Type B pancreatic cell (in vitro differentiated cells): ENCODE data around the gene ZDHHC11B. TPM values are rescaled to one million over a fixed set of nuclear protein-coding genes. Genes with fewer than 3 reads are reported as not detected.
"Not testable (repeated sequence)": the region's sequence is repeated elsewhere in the genome, so short reads cannot be mapped to it uniquely, and the experiment has no call there.

Experiments used
- DNase-seq: peaks from one replicate; pipeline ENCODE4 v3.0.0; 2021; ENCODE audit warnings: mixed read lengths; ENCODE audit not compliant: unreplicated experiment; ENCODE audit errors: extremely low spot score
- H3K27ac Mint-ChIP-seq: 2 replicates; pipeline ENCODE4 v1.8.0; 2021; ENCODE audit warnings: mild to moderate bottlenecking, mixed read lengths
- H3K27me3 Mint-ChIP-seq: 2 replicates; pipeline ENCODE4 v1.8.0; 2021; ENCODE audit warnings: mixed read lengths
- H3K36me3 Mint-ChIP-seq: 2 replicates; pipeline ENCODE4 v1.8.0; 2021; ENCODE audit warnings: mixed read lengths
- H3K4me1 Mint-ChIP-seq: one replicate; pipeline ENCODE4 v1.8.0; 2021; ENCODE audit warnings: mixed read lengths; ENCODE audit not compliant: unreplicated experiment
- H3K4me3 Mint-ChIP-seq: 2 replicates; pipeline ENCODE4 v1.8.0; 2021; ENCODE audit warnings: mild to moderate bottlenecking, mixed read lengths
- H3K9me3 Mint-ChIP-seq: 2 replicates; pipeline ENCODE4 v1.8.0; 2021; ENCODE audit warnings: mixed read lengths
- total RNA-seq: library from RNA; stranded (reverse); gene quantifications from 2 replicates; pipeline ENCODE4 v1.2.1, GENCODE V29; 2021; ENCODE audit warnings: low replicate concordance
- TF ChIP-seq, protein P1 (sequence below): fragments of 200-600 bp; sonication (generic); conservative IDR thresholded peaks from 2 replicates; pipeline ENCODE4 v1.5.0; 2021; ENCODE audit warnings: antibody characterized with exemption, mild to moderate bottlenecking

Gene ZDHHC11B
- total RNA-seq, 1 donor from 2014 or later = 4.0 TPM

DNA sequence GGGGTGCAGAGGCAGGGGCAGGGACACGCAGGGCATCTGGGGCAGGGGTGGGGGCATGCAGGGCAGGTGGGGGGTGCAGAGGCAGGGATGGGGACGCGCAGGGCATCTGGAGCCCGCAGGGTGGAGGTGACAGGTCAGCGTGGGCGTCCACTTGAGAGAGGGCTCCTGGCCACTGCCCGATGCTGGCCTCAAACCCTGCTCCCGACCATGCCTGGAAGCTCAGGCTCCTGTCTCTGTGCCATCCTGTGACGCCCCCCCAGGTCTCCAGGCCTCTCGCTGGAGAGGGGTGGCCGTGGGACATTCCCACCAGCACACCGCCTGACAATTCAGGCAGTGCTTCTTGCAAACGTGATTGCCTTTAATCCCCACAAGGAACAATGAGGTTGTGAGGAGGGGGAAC is 33.0 kb downstream of the ZDHHC11B start:
- Mint-ChIP-seq H3K9me3 (no peaks in the 10 kb centered on the region), H3K27me3 (peaks cover 4% of the 10 kb centered on the region), H3K27ac (no peak overlapping the region), H3K36me3 (no peaks in the 10 kb centered on the region), H3K4me1 (peaks cover 4% of the 10 kb centered on the region), H3K4me3 (no peak overlapping the region)
- TF ChIP-seq, protein P1, sequence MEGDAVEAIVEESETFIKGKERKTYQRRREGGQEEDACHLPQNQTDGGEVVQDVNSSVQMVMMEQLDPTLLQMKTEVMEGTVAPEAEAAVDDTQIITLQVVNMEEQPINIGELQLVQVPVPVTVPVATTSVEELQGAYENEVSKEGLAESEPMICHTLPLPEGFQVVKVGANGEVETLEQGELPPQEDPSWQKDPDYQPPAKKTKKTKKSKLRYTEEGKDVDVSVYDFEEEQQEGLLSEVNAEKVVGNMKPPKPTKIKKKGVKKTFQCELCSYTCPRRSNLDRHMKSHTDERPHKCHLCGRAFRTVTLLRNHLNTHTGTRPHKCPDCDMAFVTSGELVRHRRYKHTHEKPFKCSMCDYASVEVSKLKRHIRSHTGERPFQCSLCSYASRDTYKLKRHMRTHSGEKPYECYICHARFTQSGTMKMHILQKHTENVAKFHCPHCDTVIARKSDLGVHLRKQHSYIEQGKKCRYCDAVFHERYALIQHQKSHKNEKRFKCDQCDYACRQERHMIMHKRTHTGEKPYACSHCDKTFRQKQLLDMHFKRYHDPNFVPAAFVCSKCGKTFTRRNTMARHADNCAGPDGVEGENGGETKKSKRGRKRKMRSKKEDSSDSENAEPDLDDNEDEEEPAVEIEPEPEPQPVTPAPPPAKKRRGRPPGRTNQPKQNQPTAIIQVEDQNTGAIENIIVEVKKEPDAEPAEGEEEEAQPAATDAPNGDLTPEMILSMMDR = no peak
- DNase-seq = no peak

DNA sequence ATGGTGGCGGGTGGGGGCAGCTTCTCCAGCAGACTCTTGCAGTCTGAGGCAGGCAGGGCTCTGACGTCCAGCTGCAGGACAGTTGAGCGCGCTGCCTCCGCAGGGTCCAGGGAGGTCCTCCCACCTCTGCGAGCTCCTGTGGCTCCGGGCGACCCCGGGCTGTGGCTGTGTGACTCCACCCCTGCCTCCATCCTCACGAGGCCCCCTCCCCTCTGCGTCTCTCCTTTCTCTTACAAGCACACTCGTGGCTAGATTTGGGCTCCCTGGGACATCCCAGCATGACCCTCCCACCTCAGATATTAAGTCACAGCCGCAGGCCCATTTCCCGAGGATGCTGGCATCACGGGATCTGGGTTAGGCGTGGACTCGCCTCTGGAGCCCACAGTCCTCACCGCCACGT is 34.3 kb downstream of the ZDHHC11B start:
- DNase-seq, H3K9me3 Mint-ChIP-seq, H3K4me3 Mint-ChIP-seq, H3K4me1 Mint-ChIP-seq, H3K27ac Mint-ChIP-seq, H3K36me3 Mint-ChIP-seq, H3K27me3 Mint-ChIP-seq: not testable (repeated sequence)

DNA sequence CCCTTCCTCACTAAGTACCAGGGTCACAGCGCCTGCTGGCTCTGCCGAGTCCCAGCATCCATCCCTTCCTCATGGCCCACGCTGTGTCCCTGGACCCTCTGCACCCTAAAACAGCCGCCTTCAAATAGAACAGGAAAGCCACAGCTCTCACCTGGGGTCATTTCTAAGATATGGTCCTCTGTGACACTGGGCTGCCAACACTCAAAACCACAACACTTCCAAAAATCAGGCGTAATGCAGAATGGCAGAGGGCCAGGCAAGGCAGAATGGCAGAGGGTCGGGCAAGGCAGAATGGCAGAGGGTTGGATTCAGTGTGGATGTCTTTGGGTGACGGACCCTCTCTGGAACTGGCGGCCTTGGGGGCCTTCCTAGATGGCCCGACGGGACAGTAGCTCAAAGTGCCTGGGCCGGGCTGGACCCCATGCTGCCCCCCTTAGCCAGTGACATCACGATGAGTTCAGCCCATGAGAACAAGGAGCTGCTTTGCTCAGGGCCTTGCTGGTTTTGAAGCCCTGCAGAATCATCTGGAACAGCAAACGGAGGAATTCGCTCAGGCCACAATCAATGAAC is 35.3 kb downstream of the ZDHHC11B start:
- H3K27me3 Mint-ChIP-seq = peaks cover 1% of the 10 kb centered on the region
- H3K4me1 Mint-ChIP-seq = no peaks in the 10 kb centered on the region
- H3K4me3 Mint-ChIP-seq = no peak overlapping the region
- H3K9me3 Mint-ChIP-seq = no peaks in the 10 kb centered on the region
- no peaks in the 10 kb centered on the region for H3K36me3 Mint-ChIP-seq
- no peak overlapping the region for H3K27ac Mint-ChIP-seq
- TF ChIP-seq, protein P1 = no peak
- no peak for DNase-seq

DNA sequence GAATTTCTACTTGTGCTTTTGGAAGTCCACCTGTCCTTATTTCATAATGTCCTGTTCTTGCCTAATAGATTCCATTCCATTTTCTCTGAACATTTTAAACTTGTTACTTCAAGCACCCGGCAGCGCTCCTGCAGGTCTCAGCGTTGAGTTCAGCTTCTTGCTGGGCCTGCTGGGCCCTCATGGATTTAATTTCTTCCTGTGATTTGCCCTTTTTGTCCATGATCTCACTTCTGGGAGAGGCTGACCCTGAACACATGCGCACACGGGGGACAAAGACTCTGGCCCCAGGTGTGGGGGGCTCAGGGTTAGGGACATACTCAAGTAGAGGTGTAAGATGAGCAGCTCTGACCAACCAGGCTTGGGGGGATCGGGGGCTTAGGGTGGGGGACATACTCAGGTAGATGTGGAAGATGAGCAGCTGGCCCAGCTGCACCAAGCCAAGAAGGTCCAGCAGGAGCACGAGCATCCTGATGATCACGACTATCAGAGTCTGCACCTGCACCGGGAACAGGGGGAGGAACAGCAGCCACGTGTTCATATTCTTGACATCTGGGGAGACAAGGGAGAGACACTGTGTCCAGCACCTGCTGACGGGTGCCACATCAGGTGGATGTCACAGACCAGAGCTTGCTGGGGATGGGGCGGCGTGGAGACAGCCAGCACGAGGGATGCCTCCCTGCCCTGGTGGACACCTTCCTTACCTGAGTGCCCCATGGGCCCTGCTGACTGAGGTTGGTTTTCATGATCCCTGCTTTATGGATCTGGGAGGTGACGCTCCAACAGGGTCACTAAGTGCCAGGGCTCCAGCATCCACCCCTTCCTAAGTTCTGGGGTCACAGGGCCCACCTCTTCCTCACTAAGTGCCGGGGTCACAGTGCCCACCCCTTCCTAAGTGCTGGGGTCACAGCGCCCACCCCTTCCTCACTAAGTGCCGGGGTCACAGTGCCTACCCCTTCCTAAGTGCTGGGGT is 36.2 kb downstream of the ZDHHC11B start:
- H3K4me3 Mint-ChIP-seq, H3K9me3 Mint-ChIP-seq: not testable (repeated sequence)

DNA sequence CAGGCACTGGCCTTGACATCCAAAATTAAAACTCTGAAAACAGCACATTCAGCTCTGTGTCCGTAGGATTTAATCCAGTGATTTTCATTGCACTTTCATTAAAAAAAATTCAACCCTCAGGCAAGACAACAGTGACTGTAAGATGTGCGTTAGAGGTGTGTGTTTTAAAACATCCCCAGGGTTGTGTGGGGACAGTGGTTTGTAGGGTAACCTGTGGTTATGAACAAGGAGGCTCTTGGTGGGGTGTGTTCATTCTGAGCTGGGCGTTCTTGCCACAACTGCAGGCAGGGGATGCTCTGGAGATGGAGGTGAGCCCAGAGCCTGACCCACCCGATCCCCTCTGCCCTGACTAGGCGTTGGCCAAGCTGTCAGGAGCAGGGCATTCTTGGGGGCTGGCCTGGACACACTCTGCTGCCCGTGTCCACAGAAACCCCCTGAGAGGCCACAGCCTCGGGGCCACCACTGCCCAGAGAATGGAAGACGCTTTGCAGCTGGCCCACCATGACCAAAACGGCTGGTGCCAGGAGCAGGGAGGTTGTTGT is 37.2 kb downstream of the ZDHHC11B start:
- H3K4me3 Mint-ChIP-seq, H3K27ac Mint-ChIP-seq, H3K9me3 Mint-ChIP-seq, DNase-seq, H3K36me3 Mint-ChIP-seq, H3K27me3 Mint-ChIP-seq, H3K4me1 Mint-ChIP-seq: not testable (repeated sequence)

More for the DNA sequence above, 36.2 kb downstream of the ZDHHC11B start:
- H3K27me3 Mint-ChIP-seq, DNase-seq, H3K4me1 Mint-ChIP-seq, H3K36me3 Mint-ChIP-seq, H3K27ac Mint-ChIP-seq: not testable (repeated sequence)

DNA sequence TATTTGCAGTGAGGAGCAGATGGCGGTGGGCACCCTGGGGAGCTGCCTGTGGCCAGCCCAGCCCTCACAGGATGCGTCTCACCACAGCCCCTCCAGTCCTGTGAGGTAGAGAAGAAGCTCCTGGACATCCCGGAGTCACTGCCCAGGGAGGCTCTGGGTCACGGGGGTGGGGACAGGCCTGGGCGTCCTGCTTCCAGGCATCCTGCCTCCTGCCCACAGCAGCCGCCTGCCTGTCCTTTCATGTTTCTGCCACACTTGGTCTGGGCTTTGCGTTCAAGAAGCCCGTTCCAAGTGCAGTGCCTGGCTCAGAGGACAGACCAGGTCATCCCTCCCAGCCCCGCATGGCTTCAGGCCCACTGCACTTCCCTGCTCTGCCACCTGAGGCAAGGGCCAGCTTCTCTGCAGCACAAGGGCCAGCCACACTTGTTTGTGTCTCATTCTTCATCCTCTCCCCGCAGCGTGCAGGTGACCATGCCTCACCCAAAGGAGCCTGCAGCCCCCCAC is 38.2 kb downstream of the ZDHHC11B start:
- no peak for DNase-seq

DNA sequence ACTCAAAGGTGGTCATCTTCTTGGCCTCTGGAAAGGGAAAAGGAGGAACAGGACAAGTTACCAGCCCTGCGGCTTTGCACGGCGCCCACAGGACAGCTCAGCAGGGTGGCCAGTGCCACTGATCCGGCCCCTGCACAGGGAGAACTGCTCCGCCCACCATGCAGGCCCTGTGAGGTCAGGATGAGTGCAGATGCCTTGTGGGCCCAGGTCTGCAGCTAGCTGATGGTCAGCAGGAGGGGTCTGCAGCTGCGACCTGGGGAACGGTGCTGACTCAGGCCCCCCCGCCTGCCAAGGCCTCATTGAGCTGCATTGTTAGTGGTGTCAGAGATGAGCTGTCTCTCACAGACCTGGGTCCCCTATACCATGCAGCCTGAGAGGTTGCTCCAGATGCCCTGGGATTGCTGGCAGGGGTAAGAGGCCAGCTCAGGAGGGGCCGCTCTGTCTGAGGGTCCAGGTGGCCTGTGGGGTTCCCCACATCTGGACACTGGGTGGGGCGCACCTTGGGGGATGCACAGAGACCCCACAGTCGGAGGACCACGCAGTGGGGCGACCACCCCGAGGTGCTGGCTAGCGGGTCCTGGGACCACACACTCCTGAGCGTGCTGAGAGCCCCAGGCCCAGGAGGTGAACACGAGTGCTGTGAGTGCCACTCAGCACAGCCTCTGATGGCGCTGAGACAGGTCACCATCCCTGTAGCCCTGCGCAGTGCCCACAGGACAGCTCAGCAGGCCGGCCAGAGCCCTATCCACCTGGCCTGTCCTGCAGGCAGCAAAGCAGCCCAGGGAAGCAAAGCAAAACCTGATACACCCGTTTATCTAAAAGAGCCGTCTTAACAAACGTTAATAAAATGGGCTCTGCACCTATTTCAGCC is 39.0 kb downstream of the ZDHHC11B start:
- not testable (repeated sequence) for DNase-seq, H3K4me1 Mint-ChIP-seq, H3K27me3 Mint-ChIP-seq, H3K36me3 Mint-ChIP-seq, H3K9me3 Mint-ChIP-seq, H3K27ac Mint-ChIP-seq, H3K4me3 Mint-ChIP-seq

More for the DNA sequence above, 38.2 kb downstream of the ZDHHC11B start:
- Mint-ChIP-seq H3K27ac (no peak overlapping the region), H3K4me1 (no peaks in the 10 kb centered on the region), H3K9me3 (no peaks in the 10 kb centered on the region), H3K36me3 (no peaks in the 10 kb centered on the region), H3K27me3 (no peaks in the 10 kb centered on the region), H3K4me3 (no peak overlapping the region)
- TF ChIP-seq, protein P1 = no peak

DNA sequence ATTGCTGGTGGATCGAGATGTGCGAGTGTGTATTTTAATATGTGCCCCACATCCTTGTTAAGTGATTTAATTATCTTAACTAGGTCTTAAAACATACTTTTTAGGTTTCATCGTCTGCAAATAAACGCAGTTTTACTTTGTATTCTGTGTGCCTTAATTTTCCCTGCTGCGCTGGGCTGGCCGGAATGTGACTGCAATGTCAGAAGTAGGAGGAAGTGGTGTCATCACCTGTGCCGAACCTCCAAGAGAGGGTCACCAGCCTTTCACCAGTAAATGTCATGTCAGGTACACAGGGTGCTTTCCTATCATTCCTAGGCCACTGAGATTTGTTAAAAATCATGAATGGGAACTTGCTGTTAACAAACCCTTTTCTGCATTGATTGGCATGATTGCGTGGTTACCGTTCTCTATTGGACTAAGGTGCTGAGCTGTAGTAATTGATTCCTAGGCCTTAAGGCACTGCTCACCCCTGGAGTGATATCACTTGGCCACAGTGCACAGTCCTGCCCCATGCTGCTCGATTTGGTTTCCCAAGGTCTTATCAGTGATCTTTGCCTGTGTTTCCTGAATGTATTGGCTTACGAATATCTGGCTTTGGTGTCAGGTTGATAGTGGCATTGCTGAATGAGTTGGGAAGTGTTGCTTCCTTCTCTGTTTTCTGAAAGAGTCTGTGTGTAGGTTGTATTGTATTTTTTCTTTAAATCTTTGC is 40.7 kb downstream of the ZDHHC11B start:
- not testable (repeated sequence) for H3K9me3 Mint-ChIP-seq, H3K4me3 Mint-ChIP-seq, H3K27me3 Mint-ChIP-seq

DNA sequence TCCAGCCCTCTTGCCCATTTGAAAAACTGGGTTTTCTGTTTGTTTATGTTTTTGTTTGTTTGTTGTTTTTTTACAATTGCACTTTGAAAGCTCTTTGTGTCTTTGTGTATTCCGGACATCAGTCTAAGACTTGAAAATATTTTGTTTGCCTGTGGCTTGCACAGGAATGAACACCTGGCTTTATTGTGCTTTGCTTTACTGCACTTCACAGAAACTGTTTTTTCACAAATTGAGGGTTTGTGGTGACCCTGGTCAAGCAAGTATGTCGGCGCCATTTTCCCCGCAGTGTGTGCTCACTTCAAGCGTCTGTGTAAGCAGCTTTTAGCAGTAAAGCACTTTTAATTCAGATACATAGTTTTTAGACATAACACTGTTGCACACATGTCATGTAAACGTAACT is 42.3 kb downstream of the ZDHHC11B start:
- not testable (repeated sequence) for H3K36me3 Mint-ChIP-seq, H3K27me3 Mint-ChIP-seq, DNase-seq, H3K9me3 Mint-ChIP-seq, H3K4me3 Mint-ChIP-seq, H3K27ac Mint-ChIP-seq, H3K4me1 Mint-ChIP-seq

More for the DNA sequence above, 40.7 kb downstream of the ZDHHC11B start:
- not testable (repeated sequence) for DNase-seq, H3K4me1 Mint-ChIP-seq, H3K27ac Mint-ChIP-seq, H3K36me3 Mint-ChIP-seq
